Vagina (tissue), 2 donors: ENCODE measurements around the gene FEM1C. TPM values are rescaled to one million over a fixed set of nuclear protein-coding genes. Genes with fewer than 3 reads are reported as not detected.

Source experiments
- DNase-seq, 2 donors: peaks; one replicate each; pipeline ENCODE4 v3.0.0-alpha.2; 2017; ENCODE audit errors: extremely low spot score in 2 of 2
- H3K27ac ChIP-seq: fragments of 200-600 bp; sonication (generic); one replicate; pipeline ENCODE4 v1.5.1; 2019
- H3K27me3 ChIP-seq: fragments of 200-600 bp; sonication (generic); one replicate; pipeline ENCODE4 v1.5.1; 2019
- H3K36me3 ChIP-seq, 2 donors: fragments of 200-600 bp; sonication (generic); one replicate each; pipeline ENCODE4 v1.5.1; 2017 to 2019
- H3K4me1 ChIP-seq: fragments of 200-600 bp; sonication (generic); one replicate; pipeline ENCODE4 v1.5.1; 2019
- H3K4me3 ChIP-seq, 2 donors: fragments of 200-600 bp; sonication (generic); 1 replicate in 1 of 2; 2 replicates in 1 of 2; pipeline ENCODE4 v1.5.1; 2016 to 2019
- H3K9me3 ChIP-seq: fragments of 200-600 bp; sonication (generic); one replicate; pipeline ENCODE4 v1.5.1; 2019
- POLR2A ChIP-seq, 2 donors: fragments of 450-650 bp; IDR thresholded peaks; one replicate each; pipeline ENCODE4 v1.6.1; 2017; ENCODE audit warnings: antibody characterized with exemption in 2 of 2, mild to moderate bottlenecking in 2 of 2, moderate library complexity in 2 of 2
- POLR2AphosphoS5 ChIP-seq, 2 donors: sonication (generic); formaldehyde crosslinking; IDR thresholded peaks; one replicate each; pipeline ENCODE4 v1.9.0; 2017; ENCODE audit warnings: antibody characterized with exemption in 2 of 2, mild to moderate bottlenecking in 2 of 2, low read depth in 1 of 2; ENCODE audit not compliant: insufficient read depth in 1 of 2
- intact Hi-C: fragments of 100-400 bp; cut with DNase I; formaldehyde crosslinking; loops from one replicate; pipeline ENCODE4 v1.15.1; 2023
- total RNA-seq: library from RNA; depleted of rRNA; stranded (reverse); fragments of >200 nt; gene quantifications from one replicate; pipeline ENCODE4 v1.2.3, GENCODE V29; 2016
- TF ChIP-seq, protein P1 (sequence below), 3 experiments: fragments of 450-650 bp in 2 of 3; fragments of 200-600 bp in 1 of 3; sonication (generic) in 1 of 3; IDR thresholded peaks; one replicate each; pipeline ENCODE4 v1.5.1; 2017 to 2019; ENCODE audit warnings: antibody characterized with exemption in 3 of 3, mild to moderate bottlenecking in 2 of 3, moderate library complexity in 2 of 3

FEM1C gene
- total RNA-seq, 1 donor from 2014 or later = 16.5 TPM

DNA sequence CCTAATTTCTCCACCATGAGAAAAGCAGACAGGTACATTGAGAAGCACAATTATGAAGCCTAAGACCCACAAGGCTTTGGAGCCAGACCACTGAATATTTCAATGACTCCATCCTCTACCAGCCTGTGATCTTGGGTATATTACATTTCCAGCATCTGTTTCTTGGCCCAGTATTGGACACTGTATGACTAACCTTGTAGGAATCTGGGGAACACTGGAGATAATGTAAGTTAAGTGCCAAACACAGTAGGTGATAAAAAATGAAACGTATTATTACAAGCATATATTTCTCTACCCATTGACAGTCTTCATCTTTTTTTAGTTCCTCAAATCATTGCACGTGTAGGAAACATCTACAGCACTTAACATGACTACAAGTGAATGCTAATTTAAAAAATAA, 28.6 kb upstream of the FEM1C start:
- no peak overlapping the region for H3K27ac ChIP-seq
- H3K4me3 ChIP-seq = no peak overlapping the region
- TF ChIP-seq POLR2A (IDR thresholded peaks at IDR 0.05) (no peak), POLR2AphosphoS5 (IDR thresholded peaks at IDR 0.05; ENCODE audit: insufficient read depth in 1 of 2, low read depth in 1 of 2) (no peak)
- TF ChIP-seq, protein P1, sequence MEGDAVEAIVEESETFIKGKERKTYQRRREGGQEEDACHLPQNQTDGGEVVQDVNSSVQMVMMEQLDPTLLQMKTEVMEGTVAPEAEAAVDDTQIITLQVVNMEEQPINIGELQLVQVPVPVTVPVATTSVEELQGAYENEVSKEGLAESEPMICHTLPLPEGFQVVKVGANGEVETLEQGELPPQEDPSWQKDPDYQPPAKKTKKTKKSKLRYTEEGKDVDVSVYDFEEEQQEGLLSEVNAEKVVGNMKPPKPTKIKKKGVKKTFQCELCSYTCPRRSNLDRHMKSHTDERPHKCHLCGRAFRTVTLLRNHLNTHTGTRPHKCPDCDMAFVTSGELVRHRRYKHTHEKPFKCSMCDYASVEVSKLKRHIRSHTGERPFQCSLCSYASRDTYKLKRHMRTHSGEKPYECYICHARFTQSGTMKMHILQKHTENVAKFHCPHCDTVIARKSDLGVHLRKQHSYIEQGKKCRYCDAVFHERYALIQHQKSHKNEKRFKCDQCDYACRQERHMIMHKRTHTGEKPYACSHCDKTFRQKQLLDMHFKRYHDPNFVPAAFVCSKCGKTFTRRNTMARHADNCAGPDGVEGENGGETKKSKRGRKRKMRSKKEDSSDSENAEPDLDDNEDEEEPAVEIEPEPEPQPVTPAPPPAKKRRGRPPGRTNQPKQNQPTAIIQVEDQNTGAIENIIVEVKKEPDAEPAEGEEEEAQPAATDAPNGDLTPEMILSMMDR (IDR thresholded peaks at IDR 0.05) = no peak
- H3K27me3 ChIP-seq = no peaks in the 10 kb centered on the region
- no peaks in the 10 kb centered on the region for H3K36me3 ChIP-seq
- no peak for DNase-seq
- H3K9me3 ChIP-seq = no peaks in the 10 kb centered on the region
- H3K4me1 ChIP-seq = no peaks in the 10 kb centered on the region
- intact Hi-C loops = no loop called here

DNA sequence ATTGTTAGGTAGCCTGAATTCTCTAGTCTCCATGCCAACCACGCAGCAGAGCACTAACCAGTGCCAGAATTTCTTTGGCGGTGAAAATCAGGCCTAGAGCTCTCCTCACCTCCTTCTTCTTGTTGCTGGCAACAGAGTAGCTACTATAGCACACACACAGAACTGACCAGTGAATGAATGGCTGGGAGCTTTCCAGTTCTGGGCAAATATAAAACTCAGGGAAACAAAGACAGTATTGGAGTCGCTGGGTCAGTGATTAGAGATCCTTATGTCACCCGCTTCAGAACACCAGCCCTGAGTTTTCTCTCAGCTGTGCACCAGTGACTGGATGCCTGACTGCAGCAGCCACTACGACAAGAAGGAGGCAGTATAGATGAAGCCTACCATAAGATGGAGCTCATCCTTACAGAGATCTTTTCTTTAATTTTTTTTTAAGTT, 26.9 kb upstream of the FEM1C start:
- Histone ChIP-seq H3K4me3 (no peak overlapping the region), H3K27me3 (no peaks in the 10 kb centered on the region), H3K36me3 (no peaks in the 10 kb centered on the region), H3K9me3 (no peaks in the 10 kb centered on the region), H3K4me1 (no peaks in the 10 kb centered on the region), H3K27ac (no peak overlapping the region)
- intact Hi-C loops = no loop called here
- DNase-seq = no peak
- TF ChIP-seq, protein P1 (IDR thresholded peaks at IDR 0.05) = no peak

DNA sequence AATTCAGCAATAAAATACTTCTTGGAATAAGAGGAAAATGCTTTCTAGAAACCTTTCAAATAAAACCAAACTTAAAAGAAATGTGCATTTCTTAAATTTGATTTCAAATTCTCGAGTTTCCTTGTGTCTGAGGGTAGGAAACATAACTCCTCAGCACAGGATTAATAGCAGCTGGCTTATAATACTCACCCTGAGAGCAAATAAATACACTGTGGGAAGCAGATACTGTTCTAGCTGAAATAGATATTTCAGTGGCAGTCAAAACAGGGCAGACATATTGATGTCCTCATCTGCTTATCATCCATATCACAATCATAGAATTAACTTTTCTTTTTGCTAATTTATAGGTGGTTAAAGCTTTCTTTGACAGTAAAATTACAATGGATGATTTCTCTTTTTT, 24.1 kb upstream of the FEM1C start:
- DNase-seq = no peak
- H3K4me1 ChIP-seq = no peaks in the 10 kb centered on the region
- H3K9me3 ChIP-seq = no peaks in the 10 kb centered on the region
- TF ChIP-seq POLR2A (IDR thresholded peaks at IDR 0.05) (no peak), POLR2AphosphoS5 (IDR thresholded peaks at IDR 0.05; ENCODE audit: insufficient read depth in 1 of 2, low read depth in 1 of 2) (no peak)
- TF ChIP-seq, protein P1 (IDR thresholded peaks at IDR 0.05) = no peak
- H3K27ac ChIP-seq = no peak overlapping the region
- H3K27me3 ChIP-seq = no peaks in the 10 kb centered on the region
- intact Hi-C loops = no loop called here
- no peaks in the 10 kb centered on the region for H3K36me3 ChIP-seq
- no peak overlapping the region for H3K4me3 ChIP-seq

DNA sequence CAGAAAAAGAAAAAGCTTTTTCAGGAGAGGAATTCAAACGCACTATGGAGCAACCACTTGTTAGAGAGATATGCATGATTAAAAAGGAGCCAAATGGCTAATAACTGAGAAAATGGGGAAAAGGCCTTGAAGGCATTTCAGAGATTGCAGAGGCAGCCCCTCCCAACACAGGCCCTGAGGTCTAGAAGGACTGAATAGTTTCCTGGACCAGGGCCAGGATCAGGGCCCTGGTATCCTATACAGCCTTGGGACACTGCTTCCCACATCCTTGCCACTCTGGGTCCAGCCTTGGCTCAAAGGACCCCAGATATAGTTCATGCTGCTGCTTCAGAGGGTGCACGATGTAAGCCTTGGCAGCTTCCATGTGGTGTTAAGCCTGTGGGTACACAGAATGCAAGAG, 20.7 kb upstream of the FEM1C start:
- Histone ChIP-seq H3K4me1 (no peaks in the 10 kb centered on the region), H3K27me3 (no peaks in the 10 kb centered on the region), H3K9me3 (no peaks in the 10 kb centered on the region), H3K36me3 (no peaks in the 10 kb centered on the region), H3K27ac (no peak overlapping the region), H3K4me3 (no peak overlapping the region)
- intact Hi-C loops = no loop called here
- DNase-seq = no peak
- TF ChIP-seq POLR2A (IDR thresholded peaks at IDR 0.05) = no peak
- TF ChIP-seq, protein P1 (IDR thresholded peaks at IDR 0.05) = no peak
- no peak for TF ChIP-seq POLR2AphosphoS5 (IDR thresholded peaks at IDR 0.05; ENCODE audit: insufficient read depth in 1 of 2, low read depth in 1 of 2)

DNA sequence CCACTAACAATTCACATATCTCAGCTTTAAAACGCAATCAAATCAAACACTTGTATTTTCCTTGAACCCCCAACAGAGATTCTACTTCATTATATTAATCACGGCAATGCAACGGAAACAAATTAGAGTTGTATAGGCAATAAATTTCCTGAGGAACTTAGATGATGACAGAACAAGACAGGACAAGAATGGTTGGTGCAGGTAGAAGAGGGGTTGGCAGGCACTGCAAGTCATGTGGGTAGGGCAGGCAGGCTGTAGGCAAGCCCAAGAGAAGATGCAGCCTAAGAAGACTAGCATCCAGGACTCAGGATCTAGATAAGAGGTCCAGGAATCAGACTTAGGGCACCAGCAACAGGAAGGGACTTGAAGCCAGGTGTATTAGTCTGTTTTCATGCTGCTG, 16.6 kb upstream of the FEM1C start:
- H3K4me1 ChIP-seq = no peaks in the 10 kb centered on the region
- DNase-seq = no peak
- H3K27ac ChIP-seq = no peak overlapping the region
- H3K9me3 ChIP-seq = no peaks in the 10 kb centered on the region
- peak in 1 of 2 donors; percentile 55 for TF ChIP-seq POLR2AphosphoS5 (IDR thresholded peaks at IDR 0.05; ENCODE audit: insufficient read depth in 1 of 2, low read depth in 1 of 2)
- no peak for TF ChIP-seq POLR2A (IDR thresholded peaks at IDR 0.05)
- no peak overlapping the region for H3K4me3 ChIP-seq
- no peaks in the 10 kb centered on the region for H3K36me3 ChIP-seq
- intact Hi-C loops = no loop called here
- H3K27me3 ChIP-seq = no peaks in the 10 kb centered on the region

DNA sequence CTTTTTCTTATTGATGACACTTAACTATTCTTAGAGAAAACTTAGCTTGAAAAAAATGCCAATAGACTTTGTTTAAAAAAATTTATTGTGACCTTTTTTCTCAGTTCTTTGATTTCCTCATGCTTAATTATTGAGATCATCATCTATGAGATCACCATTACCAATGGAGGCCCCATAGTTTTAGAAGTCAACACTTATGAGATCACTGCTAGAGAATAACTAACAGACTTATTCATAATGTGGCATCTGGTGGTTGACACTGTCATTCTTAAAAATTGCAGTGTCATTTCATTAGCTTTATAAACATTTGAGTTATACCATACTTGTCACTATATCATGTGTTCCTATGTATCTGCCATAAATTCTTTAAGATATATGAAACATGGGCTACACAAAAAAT, 14.9 kb upstream of the FEM1C start:
- H3K4me1 ChIP-seq = no peaks in the 10 kb centered on the region
- H3K27ac ChIP-seq = no peak overlapping the region
- TF ChIP-seq POLR2AphosphoS5 (IDR thresholded peaks at IDR 0.05; ENCODE audit: insufficient read depth in 1 of 2, low read depth in 1 of 2) (no peak), POLR2A (IDR thresholded peaks at IDR 0.05) (no peak)
- TF ChIP-seq, protein P1 (IDR thresholded peaks at IDR 0.05) = no peak
- H3K27me3 ChIP-seq = no peaks in the 10 kb centered on the region
- H3K36me3 ChIP-seq = no peaks in the 10 kb centered on the region
- no peak for DNase-seq
- H3K9me3 ChIP-seq = no peaks in the 10 kb centered on the region
- no peak overlapping the region for H3K4me3 ChIP-seq
- intact Hi-C loops = no loop called here
